Neural cell (in vitro differentiated cells): Measurements from ENCODE around the gene PDGFA. TPM values are rescaled to one million over a fixed set of nuclear protein-coding genes. Genes with fewer than 3 reads are reported as not detected.

Experiments used
- H2AFZ ChIP-seq: fragments of 200-600, 300-800 bp; sonication (generic), shearing (Covaris generic); 2 replicates; pipeline ENCODE4 v1.6.0; 2014; ENCODE audit warnings: low read depth, mild to moderate bottlenecking, antibody characterized with exemption, low read length, moderate library complexity
- H3F3A ChIP-seq: fragments of 200-600 bp; shearing (Covaris generic); 2 replicates; pipeline ENCODE4 v1.6.1; 2016; ENCODE audit warnings: mild to moderate bottlenecking, moderate library complexity, mixed read lengths, antibody characterized with exemption, low read length; ENCODE audit not compliant: insufficient read depth, poor library complexity, severe bottlenecking
- H3K27ac ChIP-seq: fragments of 200-600, 300-800 bp; sonication (generic), shearing (Covaris generic); 2 replicates; pipeline ENCODE4 v1.5.1; 2014; ENCODE audit warnings: mild to moderate bottlenecking, low read length, moderate library complexity
- H3K27me3 ChIP-seq: fragments of 300-800, 200-600 bp; sonication (generic), shearing (Covaris generic); 2 replicates; pipeline ENCODE4 v1.6.0; 2014; ENCODE audit warnings: mild to moderate bottlenecking, low read depth, low read length, moderate library complexity; ENCODE audit not compliant: insufficient read depth
- H3K36me3 ChIP-seq: fragments of 300-800, 200-600 bp; sonication (generic), shearing (Covaris generic); 2 replicates; pipeline ENCODE4 v1.5.1; 2014; ENCODE audit warnings: mild to moderate bottlenecking, antibody characterized with exemption, low read length, moderate library complexity; ENCODE audit not compliant: insufficient read depth
- H3K4me2 ChIP-seq: fragments of 300-800, 200-600 bp; sonication (generic), shearing (Covaris generic); 2 replicates; pipeline ENCODE4 v1.6.0; 2014; ENCODE audit warnings: mild to moderate bottlenecking, low read length
- H3K4me3 ChIP-seq: fragments of 300-800, 200-600 bp; sonication (generic), shearing (Covaris generic); 2 replicates; pipeline ENCODE4 v1.5.1; 2014; ENCODE audit warnings: mild to moderate bottlenecking, low read length, moderate library complexity
- H3K79me2 ChIP-seq: fragments of 200-600 bp; shearing (Covaris generic); replicated peaks from 2 replicates; pipeline ENCODE4 v1.6.0; 2014; ENCODE audit warnings: mild to moderate bottlenecking, low read length, moderate library complexity; ENCODE audit not compliant: insufficient read depth
- H3K9ac ChIP-seq: fragments of 300-800, 200-600 bp; sonication (generic), shearing (Covaris generic); 2 replicates; pipeline ENCODE4 v1.6.1; 2016; ENCODE audit warnings: mild to moderate bottlenecking, low read length, mixed read lengths
- H3K9me2 ChIP-seq: fragments of 200-600 bp; shearing (Covaris generic); 2 replicates; pipeline ENCODE4 v1.6.1; 2016; ENCODE audit warnings: mild to moderate bottlenecking, low read length, mixed read lengths; ENCODE audit not compliant: insufficient read depth
- H3K9me3 ChIP-seq: fragments of 200-600, 300-800 bp; sonication (generic), shearing (Covaris generic); 2 replicates; pipeline ENCODE4 v1.6.1; 2016; ENCODE audit warnings: mild to moderate bottlenecking, mixed run types, low read length, moderate library complexity, mixed read lengths
- H4K20me1 ChIP-seq: fragments of 200-600 bp; shearing (Covaris generic); 2 replicates; pipeline ENCODE4 v1.6.1; 2016; ENCODE audit warnings: mild to moderate bottlenecking, mixed run types; ENCODE audit not compliant: insufficient read depth
- CTCF ChIP-seq: fragments of 450-650 bp; IDR thresholded peaks from 2 replicates; pipeline ENCODE4 v1.5.1; 2014; ENCODE audit warnings: antibody characterized with exemption, mild to moderate bottlenecking, moderate library complexity; ENCODE audit not compliant: poor library complexity, severe bottlenecking
- EP300 ChIP-seq: fragments of 450-650 bp; conservative IDR thresholded peaks from 2 replicates; pipeline ENCODE4 v1.6.1; 2014; ENCODE audit warnings: antibody characterized with exemption, mild to moderate bottlenecking, moderate library complexity; ENCODE audit not compliant: poor library complexity, severe bottlenecking
- EZH2 ChIP-seq: fragments of 200-600, 300-800 bp; shearing (Covaris generic), sonication (generic); IDR thresholded peaks from 2 replicates; pipeline ENCODE4 v1.6.1; 2014; ENCODE audit warnings: antibody characterized with exemption, low read length, borderline replicate concordance, mild to moderate bottlenecking; ENCODE audit not compliant: insufficient read depth, poor library complexity, severe bottlenecking
- MXI1 ChIP-seq: fragments of 450-650 bp; conservative IDR thresholded peaks from 2 replicates; pipeline ENCODE4 v1.6.1; 2014; ENCODE audit warnings: antibody characterized with exemption, mild to moderate bottlenecking; ENCODE audit not compliant: poor library complexity, severe bottlenecking
- POLR2AphosphoS5 ChIP-seq: IDR thresholded peaks from 2 replicates; pipeline ENCODE4 v1.6.1; 2012
- RAD21 ChIP-seq: fragments of 450-650 bp; conservative IDR thresholded peaks from 2 replicates; pipeline ENCODE4 v1.6.1; 2014; ENCODE audit warnings: antibody characterized with exemption, mild to moderate bottlenecking, moderate library complexity
- REST ChIP-seq: IDR thresholded peaks from 2 replicates; pipeline ENCODE4 v1.6.1; 2012; ENCODE audit warnings: borderline replicate concordance
- SMC3 ChIP-seq: fragments of 450-650 bp; conservative IDR thresholded peaks from 2 replicates; pipeline ENCODE4 v1.6.1; 2014; ENCODE audit warnings: antibody characterized with exemption, mild to moderate bottlenecking, moderate library complexity; ENCODE audit not compliant: poor library complexity
- TAF1 ChIP-seq: IDR thresholded peaks from 2 replicates; pipeline ENCODE4 v1.6.1; 2012; ENCODE audit warnings: low read depth
- polyA plus RNA-seq: library from polyadenylated mRNA; depleted of rRNA; stranded (reverse); fragments of >200 nt; gene quantifications from 2 replicates; pipeline ENCODE4 v1.2.3, GENCODE V29; 2014

Gene PDGFA
- polyA plus RNA-seq, 1 donor from 2014 or later = 4.1 TPM

- H3K9ac ChIP-seq = no peak overlapping the region
- no peak for TF ChIP-seq POLR2AphosphoS5
- no peak for TF ChIP-seq SMC3
- no peak for TF ChIP-seq EZH2
- TF ChIP-seq REST = no peak
- no peak for TF ChIP-seq EP300
- no peak for TF ChIP-seq MXI1
- no peak for TF ChIP-seq CTCF
- no peak for TF ChIP-seq RAD21
- TF ChIP-seq TAF1 = no peak
- no peaks in the 10 kb centered on the region for H4K20me1 ChIP-seq
- no peaks in the 10 kb centered on the region for H3F3A ChIP-seq
- H3K9me2 ChIP-seq = no peaks in the 10 kb centered on the region
- H3K4me3 ChIP-seq = no peak overlapping the region
- no peak overlapping the region for H3K4me2 ChIP-seq
- H3K9me3 ChIP-seq = no peaks in the 10 kb centered on the region
- H2AFZ ChIP-seq = no peak overlapping the region
- no peak overlapping the region for H3K27ac ChIP-seq
- H3K79me2 ChIP-seq = no peaks in the 10 kb centered on the region
- H3K36me3 ChIP-seq = no peaks in the 10 kb centered on the region
- H3K27me3 ChIP-seq = no peaks in the 10 kb centered on the region
Observed at GRCh38 chr7:464454-465401, 54.9 kb downstream of the PDGFA start.

- H3K4me2 ChIP-seq = no peak overlapping the region
- TF ChIP-seq TAF1 (no peak), EP300 (no peak), REST (no peak), EZH2 (no peak), CTCF (no peak), SMC3 (no peak), RAD21 (no peak), POLR2AphosphoS5 (no peak), MXI1 (no peak)
Observed at GRCh38 chr7:463817-464453, 55.7 kb downstream of the PDGFA start.

More at GRCh38 chr7:463817-464453, 55.7 kb downstream of the PDGFA start:
- Histone ChIP-seq H2AFZ (no peak overlapping the region), H3K79me2 (no peaks in the 10 kb centered on the region), H3K27ac (no peak overlapping the region), H3K9ac (no peak overlapping the region), H4K20me1 (no peaks in the 10 kb centered on the region), H3K36me3 (no peaks in the 10 kb centered on the region), H3K4me3 (no peak overlapping the region), H3K9me3 (no peaks in the 10 kb centered on the region), H3K9me2 (no peaks in the 10 kb centered on the region), H3K27me3 (no peaks in the 10 kb centered on the region), H3F3A (no peaks in the 10 kb centered on the region)
